WTC11 (cell line): ENCODE results near the gene ANP32E. TPM values are rescaled to one million over a fixed set of nuclear protein-coding genes. Genes with fewer than 3 reads are reported as not detected.
"Not testable (repeated sequence)": the region's sequence is repeated elsewhere in the genome, so short reads cannot be mapped to it uniquely, and the experiment has no call there.

Experiments
- ATAC-seq: fragments of 200-7000 bp; cut with Tn5 transposase; 2 replicates; pipeline ENCODE4 v1.10.0; 2021; ENCODE audit warnings: mild to moderate bottlenecking, moderate library complexity
- CTCF ChIA-PET: fragments of 300-600 bp; sonication (Branson Sonifier 250); formaldehyde crosslinking; loops from one replicate; lab custom pipeline; 2021; ENCODE audit warnings: antibody characterized with exemption; lab: Charles Lee
- POLR2A ChIA-PET: fragments of 350-600 bp; sonication (Branson Sonifier 250); formaldehyde crosslinking; loops from one replicate; lab custom pipeline; 2021; ENCODE audit warnings: antibody characterized with exemption; lab: Charles Lee
- DNase-seq: peaks from one replicate; pipeline ENCODE4 v3.0.0; 2021; ENCODE audit warnings: low spot score
- H3K27ac Mint-ChIP-seq: 2 replicates; pipeline ENCODE4 v1.8.0; 2021; ENCODE audit warnings: mixed read lengths
- H3K27me3 Mint-ChIP-seq: 2 replicates; pipeline ENCODE4 v1.8.0; 2021; ENCODE audit warnings: low read depth, mild to moderate bottlenecking, moderate library complexity, mixed read lengths
- H3K36me3 Mint-ChIP-seq: 2 replicates; pipeline ENCODE4 v1.8.0; 2021; ENCODE audit warnings: mixed read lengths
- H3K4me1 Mint-ChIP-seq: 2 replicates; pipeline ENCODE4 v1.8.0; 2022; ENCODE audit warnings: mixed read lengths
- H3K4me3 Mint-ChIP-seq: 2 replicates; pipeline ENCODE4 v1.8.0; 2021; ENCODE audit warnings: mild to moderate bottlenecking, moderate library complexity, mixed read lengths
- H3K9me3 Mint-ChIP-seq: 2 replicates; pipeline ENCODE4 v1.8.0; 2021; ENCODE audit warnings: mixed read lengths
- ATF6 ChIP-seq: sonication (generic); formaldehyde crosslinking; IDR thresholded peaks from 2 replicates; pipeline ENCODE4 v1.8.1; 2023; ENCODE audit warnings: mild to moderate bottlenecking, missing genetic modification reagents
- GABPB1 ChIP-seq: sonication (generic); formaldehyde crosslinking; IDR thresholded peaks from 2 replicates; pipeline ENCODE4 v1.8.1; 2023; ENCODE audit warnings: mild to moderate bottlenecking, missing genetic modification reagents
- HMGXB4 ChIP-seq: sonication (generic); formaldehyde crosslinking; IDR thresholded peaks from 2 replicates; pipeline ENCODE4 v1.8.1; 2023; ENCODE audit warnings: mild to moderate bottlenecking, moderate library complexity, missing genetic modification reagents
- MYBL2 ChIP-seq: sonication (generic); formaldehyde crosslinking; IDR thresholded peaks from 2 replicates; pipeline ENCODE4 v1.8.1; 2023; ENCODE audit warnings: mild to moderate bottlenecking, moderate library complexity, missing genetic modification reagents
- SMAD3 ChIP-seq: sonication (generic); formaldehyde crosslinking; IDR thresholded peaks from 2 replicates; pipeline ENCODE4 v1.8.0; 2022; ENCODE audit warnings: missing genetic modification reagents, mild to moderate bottlenecking, borderline replicate concordance
- SP1 ChIP-seq: sonication (generic); formaldehyde crosslinking; conservative IDR thresholded peaks from 2 replicates; pipeline ENCODE4 v1.8.1; 2022; ENCODE audit warnings: missing genetic modification reagents
- TP53 ChIP-seq: sonication (generic); formaldehyde crosslinking; IDR thresholded peaks from 2 replicates; pipeline ENCODE4 v1.8.1; 2023; ENCODE audit warnings: mild to moderate bottlenecking, missing genetic modification reagents
- ZNF121 ChIP-seq: sonication (generic); formaldehyde crosslinking; IDR thresholded peaks from 2 replicates; pipeline ENCODE4 v1.8.0; 2023; ENCODE audit warnings: missing genetic modification reagents
- ZNF138 ChIP-seq: sonication (generic); formaldehyde crosslinking; conservative IDR thresholded peaks from 2 replicates; pipeline ENCODE4 v1.8.1; 2022; ENCODE audit warnings: mild to moderate bottlenecking, moderate library complexity, missing genetic modification reagents
- ZNF281 ChIP-seq: sonication (generic); formaldehyde crosslinking; IDR thresholded peaks from 2 replicates; pipeline ENCODE4 v1.8.0; 2023; ENCODE audit warnings: mild to moderate bottlenecking, missing genetic modification reagents
- total RNA-seq: library from RNA; stranded (reverse); gene quantifications from 3 replicates; pipeline ENCODE4 v1.2.3, GENCODE V29; 2021

Gene ANP32E
- total RNA-seq, 1 experiment from 2014 or later, result 119 TPM

- TF ChIP-seq ATF6, result no peak
- TF ChIP-seq, all 79 proteins: peak for 0
These were observed 1.7 kb downstream of the ANP32E start (continued) for GRCh38 chr1:150234309-150234565.

GRCh38 chr1:150233359-150234308, 2.3 kb downstream of the ANP32E start:
- TF ChIP-seq SMAD3 (CRISPR knock-in tag) (no peak), ZNF281 (CRISPR knock-in tag) (no peak), TP53 (CRISPR knock-in tag) (no peak), HMGXB4 (CRISPR knock-in tag) (no peak), ZNF138 (no peak), SP1 (CRISPR knock-in tag) (no peak), MYBL2 (CRISPR knock-in tag) (no peak), GABPB1 (no peak)
- Mint-ChIP-seq H3K36me3 (peaks cover 19% of the 10 kb centered on the region), H3K9me3 (no peaks in the 10 kb centered on the region), H3K27me3 (no peaks in the 10 kb centered on the region), H3K4me1 (peaks cover 17% of the 10 kb centered on the region), H3K4me3 (no peak overlapping the region), H3K27ac (peak overlapping the region; percentile 98)
- ChIA-PET POLR2A (interaction anchor here (0.6 to 1.2 kb wide), 6 partner anchors 35 to 1531 kb away, joined by 3 to 5 read pairs (median 4); partner anchors contain the start of gene APH1A), CTCF (interaction anchor here (0.6 to 1.4 kb wide), 6 partner anchors 9 to 326 kb away, joined by 3 to 6 read pairs (median 4); no protein-coding TSS in a partner anchor)
- DNase-seq (no peak), ATAC-seq (no peak)

- H3K27ac Mint-ChIP-seq, DNase-seq, H3K9me3 Mint-ChIP-seq, ATAC-seq: not testable (repeated sequence)
- POLR2A ChIA-PET, result interaction anchor here (0.6 to 0.7 kb wide), 3 partner anchors 367 to 1532 kb away, joined by 5 read pairs; no protein-coding TSS in a partner anchor
- H3K4me3 Mint-ChIP-seq, result peak overlapping the region; percentile 12; the same call in 1 of the 2 replicates
- TF ChIP-seq ZNF121, result 0 out of 2 replicates have a peak, but pooled peaks have one; percentile 14
- TF ChIP-seq, all 79 proteins: peak for 1; not testable (repeated sequence) for 78
- Mint-ChIP-seq H3K36me3 (peaks cover 22% of the 10 kb centered on the region), H3K4me1 (peaks cover 17% of the 10 kb centered on the region)
- not testable (repeated sequence) for H3K27me3 Mint-ChIP-seq
- CTCF ChIA-PET, result interaction anchor here (0.6 to 1.4 kb wide), 6 partner anchors 9 to 326 kb away, joined by 3 to 6 read pairs (median 4); no protein-coding TSS in a partner anchor
These were observed 3.0 kb downstream of the ANP32E start for GRCh38 chr1:150232921-150233320.

- ATAC-seq, H3K4me1 Mint-ChIP-seq, H3K9me3 Mint-ChIP-seq, CTCF ChIA-PET, H3K4me3 Mint-ChIP-seq, DNase-seq, H3K27ac Mint-ChIP-seq, POLR2A ChIA-PET, H3K27me3 Mint-ChIP-seq: not testable (repeated sequence)
- peaks cover 64% of the 10 kb centered on the region for H3K36me3 Mint-ChIP-seq
These were observed 7.7 kb downstream of the ANP32E start for GRCh38 chr1:150228246-150228645.
